Cardiac atrium fibroblast (primary cell): Measurements from ENCODE around the gene RAB33B. TPM values are rescaled to one million over a fixed set of nuclear protein-coding genes. Genes with fewer than 3 reads are reported as not detected.

ENCODE experiments used
- total RNA-seq: library from RNA; depleted of rRNA; stranded (reverse); fragments of >200 nt; gene quantifications from 2 replicates; pipeline ENCODE4 v1.2.3, GENCODE V29; 2015

RAB33B gene
- 7.1 and 8.1 TPM in 2 replicates for total RNA-seq

GRCh38 chr4:139454111-139455045, at the start of gene RAB33B:
RAB33B (plus strand) TSS chr4:139454121; CDS start chr4:139454196, 75 bp downstream.

Other genes with a start within 250 kb of the RAB33B start
- 36.0 and 48.2 TPM in 2 replicates for gene MGARP, start 173.9 kb upstream of the RAB33B start, total RNA-seq
- gene NAA15, start 152.6 kb upstream of the RAB33B start, total RNA-seq: 16.6 and 18.1 TPM in 2 replicates
- 26.2 and 39.4 TPM in 2 replicates for gene NDUFC1, start 151.6 kb upstream of the RAB33B start, total RNA-seq
- 47.7 and 48.4 TPM in 2 replicates for gene SETD7, start 102.1 kb downstream of the RAB33B start, total RNA-seq
- 14.3 and 16.1 TPM in 2 replicates for gene MGST2, start 211.7 kb downstream of the RAB33B start, total RNA-seq